ENCODE measurements around the gene TCF23.

TCF23 gene

DNA sequence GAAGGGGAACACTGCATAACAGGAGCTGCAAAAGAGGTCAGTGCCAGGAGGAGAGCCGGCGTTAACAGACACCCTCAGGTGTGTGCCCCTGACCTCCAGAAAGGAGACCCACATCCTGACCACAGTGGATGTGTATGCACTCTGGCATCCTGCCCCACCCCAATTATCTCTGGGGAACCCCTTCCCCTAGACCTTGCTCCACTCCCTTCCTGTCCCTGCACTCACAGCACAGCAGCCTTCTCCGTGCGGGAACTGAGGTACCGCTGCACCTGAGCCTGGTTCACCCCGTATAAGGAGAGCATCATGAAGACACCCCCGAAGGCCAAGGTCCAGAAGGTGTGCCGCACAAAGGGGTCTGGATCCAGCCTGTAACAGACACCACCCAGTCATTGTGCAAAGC is 55.8 kb downstream of the TCF23 start:
- H3K27me3 ChIP-seq (ENCODE audit: control insufficient read depth in 1 of 2, insufficient read depth in 2 of 2, low read length in 2 of 2): no peaks in the 10 kb centered on the region
- H3K4me1 ChIP-seq (ENCODE audit: control insufficient read depth in 1 of 2, insufficient read depth in 2 of 2, low read length in 2 of 2): peaks cover 6% of the 10 kb centered on the region in 2 donors
- no peak overlapping the region for H3K27ac ChIP-seq (ENCODE audit: low read depth, low read length)
- H3K36me3 ChIP-seq (ENCODE audit: control insufficient read depth in 1 of 2, insufficient read depth in 2 of 2, low read length in 2 of 2): peaks cover 27 to 89% of the 10 kb centered on the region in 2 donors
- H3K9ac ChIP-seq (ENCODE audit: low read depth in 1 of 2, low read length in 2 of 2): no peak overlapping the region
- H3K4me3 ChIP-seq (ENCODE audit: low read depth in 1 of 2, low read length in 2 of 2): no peak overlapping the region
- no peaks in the 10 kb centered on the region for H3K9me3 ChIP-seq (ENCODE audit: control insufficient read depth in 1 of 2, low read length in 2 of 2)

DNA sequence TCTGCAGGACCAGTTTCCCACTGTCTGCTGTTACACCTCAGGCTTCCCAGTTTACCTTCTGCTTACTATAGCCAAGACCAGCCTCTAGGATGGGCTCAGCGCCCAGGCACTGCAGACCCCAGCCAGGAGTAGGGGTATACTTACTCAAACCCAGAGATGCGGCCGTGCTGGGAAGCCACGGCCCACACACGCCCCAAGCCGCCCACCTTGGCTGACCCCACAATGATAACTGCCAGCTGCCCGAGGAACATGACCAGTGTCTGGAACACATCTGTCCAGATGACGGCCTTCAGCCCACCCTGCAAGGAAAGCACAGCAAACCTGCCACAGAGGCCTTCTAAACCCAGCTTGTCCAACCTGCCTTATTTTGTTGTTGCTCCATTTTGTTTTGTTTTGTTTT is 56.4 kb downstream of the TCF23 start:
- Histone ChIP-seq H3K36me3 (ENCODE audit: control insufficient read depth in 1 of 2, insufficient read depth in 2 of 2, low read length in 2 of 2) (peaks cover 27 to 83% of the 10 kb centered on the region in 2 donors), H3K4me3 (ENCODE audit: low read depth in 1 of 2, low read length in 2 of 2) (no peak overlapping the region)

DNA sequence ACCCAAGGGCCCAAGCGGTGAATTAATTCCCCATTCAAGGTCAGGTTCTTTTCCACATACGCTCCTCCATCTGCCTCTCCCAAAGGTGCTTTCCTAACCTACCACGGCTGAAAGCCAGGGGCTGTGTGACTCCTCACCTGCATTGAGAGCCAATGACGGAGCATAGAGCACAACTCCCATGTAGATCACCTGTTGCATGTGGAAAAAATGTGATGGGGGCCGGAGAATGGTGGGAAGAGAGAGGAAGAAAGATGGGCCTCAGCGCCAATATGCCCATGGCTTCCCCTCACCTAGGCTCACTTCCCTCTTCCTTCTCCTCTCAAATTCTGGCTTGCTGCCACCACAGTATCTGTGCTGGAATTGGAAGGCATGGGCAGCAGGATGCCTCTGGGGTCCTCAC is 57.5 kb downstream of the TCF23 start:
- H3K4me1 ChIP-seq (ENCODE audit: control insufficient read depth in 1 of 2, insufficient read depth in 2 of 2, low read length in 2 of 2): peaks cover 17 to 18% of the 10 kb centered on the region in 2 donors

More for the DNA sequence above, 56.4 kb downstream of the TCF23 start:
- no peaks in the 10 kb centered on the region for H3K27me3 ChIP-seq (ENCODE audit: control insufficient read depth in 1 of 2, insufficient read depth in 2 of 2, low read length in 2 of 2)
- no peak overlapping the region for H3K9ac ChIP-seq (ENCODE audit: low read depth in 1 of 2, low read length in 2 of 2)
- H3K9me3 ChIP-seq (ENCODE audit: control insufficient read depth in 1 of 2, low read length in 2 of 2): no peaks in the 10 kb centered on the region
- no peak overlapping the region for H3K27ac ChIP-seq (ENCODE audit: low read depth, low read length)
- H3K4me1 ChIP-seq (ENCODE audit: control insufficient read depth in 1 of 2, insufficient read depth in 2 of 2, low read length in 2 of 2): peaks cover 12 to 13% of the 10 kb centered on the region in 2 donors

More for the DNA sequence above, 57.5 kb downstream of the TCF23 start:
- Histone ChIP-seq H3K27me3 (ENCODE audit: control insufficient read depth in 1 of 2, insufficient read depth in 2 of 2, low read length in 2 of 2) (no peaks in the 10 kb centered on the region), H3K36me3 (ENCODE audit: control insufficient read depth in 1 of 2, insufficient read depth in 2 of 2, low read length in 2 of 2) (peaks cover 27 to 76% of the 10 kb centered on the region in 2 donors), H3K4me3 (ENCODE audit: low read depth in 1 of 2, low read length in 2 of 2) (no peak overlapping the region), H3K9ac (ENCODE audit: low read depth in 1 of 2, low read length in 2 of 2) (no peak overlapping the region), H3K27ac (ENCODE audit: low read depth, low read length) (no peak overlapping the region), H3K9me3 (ENCODE audit: control insufficient read depth in 1 of 2, low read length in 2 of 2) (no peaks in the 10 kb centered on the region)

Data from duodenal mucosa (tissue), 2 donors.